ENCODE data around the gene C5orf15.

DNA sequence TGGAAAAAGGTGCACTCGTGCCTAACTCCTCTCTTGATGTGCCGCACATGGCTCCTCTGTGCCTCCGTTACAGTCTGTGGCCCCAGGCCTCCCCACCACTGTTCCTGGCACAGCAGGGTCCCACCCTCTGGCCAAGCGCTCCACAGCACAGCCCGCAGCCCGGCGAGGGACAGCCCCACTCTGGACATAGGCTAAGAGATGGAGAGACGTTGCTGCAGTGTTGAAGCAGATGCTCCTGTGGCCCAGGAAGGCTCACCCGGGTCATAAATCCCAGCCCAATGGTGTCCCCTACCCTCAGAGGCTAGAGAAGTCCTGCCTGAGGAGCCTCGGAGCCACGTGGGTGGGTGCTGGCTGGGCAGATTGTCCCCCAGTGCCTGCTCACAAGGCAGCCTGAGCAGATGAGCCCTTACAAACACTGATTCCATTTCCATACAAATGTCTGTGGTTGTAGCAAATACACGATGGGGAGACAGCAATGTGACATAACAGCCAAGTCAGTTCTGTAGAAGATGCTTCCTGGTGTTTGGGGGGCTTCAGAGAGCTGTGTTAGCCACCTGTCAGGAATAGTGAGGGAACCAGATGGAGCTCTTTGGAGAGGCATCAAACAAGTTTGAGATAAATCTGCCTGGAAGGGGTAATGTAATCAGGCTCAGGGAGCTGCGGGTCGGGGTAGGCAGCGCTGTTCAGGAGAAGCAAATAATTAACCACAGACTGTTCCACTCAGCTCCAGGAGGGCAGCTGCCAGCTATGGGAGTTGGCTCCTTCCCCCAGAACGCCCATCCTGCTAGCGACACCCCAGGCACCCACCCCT lies 41.7 kb downstream of the C5orf15 start:
- TF ChIP-seq EZH2 (IDR thresholded peaks at IDR 0.05; ENCODE audit: borderline replicate concordance, low read length), result no peak
- TF ChIP-seq, protein P1, sequence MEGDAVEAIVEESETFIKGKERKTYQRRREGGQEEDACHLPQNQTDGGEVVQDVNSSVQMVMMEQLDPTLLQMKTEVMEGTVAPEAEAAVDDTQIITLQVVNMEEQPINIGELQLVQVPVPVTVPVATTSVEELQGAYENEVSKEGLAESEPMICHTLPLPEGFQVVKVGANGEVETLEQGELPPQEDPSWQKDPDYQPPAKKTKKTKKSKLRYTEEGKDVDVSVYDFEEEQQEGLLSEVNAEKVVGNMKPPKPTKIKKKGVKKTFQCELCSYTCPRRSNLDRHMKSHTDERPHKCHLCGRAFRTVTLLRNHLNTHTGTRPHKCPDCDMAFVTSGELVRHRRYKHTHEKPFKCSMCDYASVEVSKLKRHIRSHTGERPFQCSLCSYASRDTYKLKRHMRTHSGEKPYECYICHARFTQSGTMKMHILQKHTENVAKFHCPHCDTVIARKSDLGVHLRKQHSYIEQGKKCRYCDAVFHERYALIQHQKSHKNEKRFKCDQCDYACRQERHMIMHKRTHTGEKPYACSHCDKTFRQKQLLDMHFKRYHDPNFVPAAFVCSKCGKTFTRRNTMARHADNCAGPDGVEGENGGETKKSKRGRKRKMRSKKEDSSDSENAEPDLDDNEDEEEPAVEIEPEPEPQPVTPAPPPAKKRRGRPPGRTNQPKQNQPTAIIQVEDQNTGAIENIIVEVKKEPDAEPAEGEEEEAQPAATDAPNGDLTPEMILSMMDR (conservative IDR thresholded peaks at IDR 0.05 in 1 of 2, IDR thresholded peaks at IDR 0.05 in 1 of 2; ENCODE audit: extremely low read depth in 1 of 2, insufficient read depth in 1 of 2, low read depth in 1 of 2, low read length in 2 of 2), result no peak
